Measurements from ENCODE around the gene UNKL.

UNKL gene

GRCh38 chr16:1452530-1452929 is 38.0 kb upstream of the UNKL start:
- Histone ChIP-seq H3K4me1 (ENCODE audit: control insufficient read depth, insufficient read depth, low read length) (no peaks in the 10 kb centered on the region), H3K27me3 (ENCODE audit: control insufficient read depth, insufficient read depth, low read length) (no peaks in the 10 kb centered on the region), H3K36me3 (ENCODE audit: control insufficient read depth, insufficient read depth, low read length) (no peaks in the 10 kb centered on the region), H3K9me3 (ENCODE audit: control insufficient read depth, low read length) (no peaks in the 10 kb centered on the region), H3K9ac (ENCODE audit: low read length) (no peak overlapping the region), H3K4me3 (ENCODE audit: low read length) (no peak overlapping the region)

DNA sequence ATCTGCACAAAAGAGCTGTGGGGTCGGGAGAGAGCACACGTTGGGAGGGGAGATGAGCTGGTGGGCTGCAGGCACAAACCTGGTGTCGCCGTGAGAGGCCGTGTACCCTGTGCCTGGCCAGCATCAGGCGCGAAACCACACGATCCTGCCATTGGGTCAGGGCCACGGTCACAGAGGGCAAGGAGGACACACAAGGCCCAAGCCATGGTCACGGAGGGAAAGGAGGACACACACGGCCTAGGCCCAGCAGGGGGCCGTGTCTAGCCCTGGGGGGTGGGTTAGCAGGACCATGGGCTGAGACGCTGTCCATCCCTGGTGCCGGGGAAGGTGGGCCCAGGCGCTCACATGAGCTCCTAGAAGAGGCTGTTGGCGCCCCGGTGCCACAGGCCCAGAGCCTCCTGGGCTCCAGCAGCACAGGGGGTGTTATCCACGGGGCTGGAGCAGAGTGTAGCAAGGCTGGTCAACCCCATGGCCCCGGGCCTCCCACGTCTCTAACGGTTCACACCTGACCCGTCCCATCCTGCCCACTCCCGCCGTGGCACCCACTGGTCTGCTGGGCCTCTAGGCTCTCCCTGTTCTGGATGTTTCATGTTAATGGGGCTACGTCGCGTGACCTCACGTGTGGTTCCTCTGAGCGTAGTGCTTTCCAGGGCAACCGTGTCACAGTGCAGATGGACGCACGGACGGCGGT is 37.3 kb upstream of the UNKL start:
- no peaks in the 10 kb centered on the region for H3K4me1 ChIP-seq (ENCODE audit: control insufficient read depth, insufficient read depth, low read length)
- no peaks in the 10 kb centered on the region for H3K36me3 ChIP-seq (ENCODE audit: control insufficient read depth, insufficient read depth, low read length)
- no peak overlapping the region for H3K4me3 ChIP-seq (ENCODE audit: low read length)
- H3K9me3 ChIP-seq (ENCODE audit: control insufficient read depth, low read length), result no peaks in the 10 kb centered on the region
- no peaks in the 10 kb centered on the region for H3K27me3 ChIP-seq (ENCODE audit: control insufficient read depth, insufficient read depth, low read length)
- no peak overlapping the region for H3K9ac ChIP-seq (ENCODE audit: low read length)

DNA sequence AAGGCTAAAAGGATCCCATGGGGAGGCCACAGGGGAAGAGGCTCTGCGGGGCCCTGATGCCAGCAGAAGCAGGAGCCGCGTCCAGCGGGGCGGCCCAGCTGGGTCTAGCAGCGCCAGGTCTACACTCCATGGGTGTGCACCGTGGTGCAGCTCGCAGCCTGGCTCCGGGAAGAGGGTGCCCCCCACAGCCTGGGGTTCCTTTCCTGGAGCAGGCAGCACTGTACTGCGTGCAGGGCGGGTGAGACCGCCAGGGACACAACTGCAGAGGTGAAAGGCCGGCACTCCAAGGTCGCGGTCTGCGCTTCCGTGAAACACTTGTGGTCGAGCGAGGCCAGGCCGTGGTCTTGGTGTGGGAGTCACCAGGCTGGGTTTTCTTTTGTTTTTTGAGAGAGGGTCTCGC is 36.3 kb upstream of the UNKL start:
- H3K36me3 ChIP-seq (ENCODE audit: control insufficient read depth, insufficient read depth, low read length), result no peaks in the 10 kb centered on the region
- no peaks in the 10 kb centered on the region for H3K4me1 ChIP-seq (ENCODE audit: control insufficient read depth, insufficient read depth, low read length)
- no peak overlapping the region for H3K4me3 ChIP-seq (ENCODE audit: low read length)
- H3K27me3 ChIP-seq (ENCODE audit: control insufficient read depth, insufficient read depth, low read length), result no peaks in the 10 kb centered on the region
- no peak overlapping the region for H3K9ac ChIP-seq (ENCODE audit: low read length)
- H3K9me3 ChIP-seq (ENCODE audit: control insufficient read depth, low read length), result no peaks in the 10 kb centered on the region

DNA sequence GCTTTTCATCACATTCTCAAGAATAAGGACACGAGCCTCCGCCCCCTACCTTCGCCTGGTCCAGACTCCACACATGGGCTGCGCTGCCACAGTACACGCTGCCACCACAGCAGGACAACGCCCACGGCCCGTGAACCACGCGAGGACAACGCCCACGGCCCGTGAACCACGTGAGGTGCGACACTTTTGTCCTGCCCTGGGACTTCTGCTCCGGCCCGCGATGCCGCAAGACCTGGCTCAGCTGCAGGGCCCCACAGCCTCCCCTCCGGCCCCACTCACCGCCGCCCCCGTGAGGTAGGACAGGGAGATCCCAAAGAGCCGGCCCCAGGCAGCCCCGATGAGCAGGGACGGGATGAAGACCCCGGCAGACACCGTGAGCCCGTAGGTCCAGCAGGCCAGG is 35.7 kb upstream of the UNKL start:
- Histone ChIP-seq H3K36me3 (ENCODE audit: control insufficient read depth, insufficient read depth, low read length) (no peaks in the 10 kb centered on the region), H3K9ac (ENCODE audit: low read length) (no peak overlapping the region), H3K9me3 (ENCODE audit: control insufficient read depth, low read length) (no peaks in the 10 kb centered on the region), H3K27me3 (ENCODE audit: control insufficient read depth, insufficient read depth, low read length) (no peaks in the 10 kb centered on the region), H3K4me3 (ENCODE audit: low read length) (no peak overlapping the region), H3K4me1 (ENCODE audit: control insufficient read depth, insufficient read depth, low read length) (no peaks in the 10 kb centered on the region)

- Histone ChIP-seq H3K4me3 (ENCODE audit: low read length) (no peak overlapping the region), H3K36me3 (ENCODE audit: control insufficient read depth, insufficient read depth, low read length) (no peaks in the 10 kb centered on the region), H3K27me3 (ENCODE audit: control insufficient read depth, insufficient read depth, low read length) (no peaks in the 10 kb centered on the region), H3K9me3 (ENCODE audit: control insufficient read depth, low read length) (no peaks in the 10 kb centered on the region), H3K4me1 (ENCODE audit: control insufficient read depth, insufficient read depth, low read length) (no peaks in the 10 kb centered on the region), H3K9ac (ENCODE audit: low read length) (no peak overlapping the region)
Observed at GRCh38 chr16:1449201-1449788, 34.8 kb upstream of the UNKL start.

GRCh38 chr16:1448536-1449116 is 34.1 kb upstream of the UNKL start:
- no peaks in the 10 kb centered on the region for H3K4me1 ChIP-seq (ENCODE audit: control insufficient read depth, insufficient read depth, low read length)
- H3K4me3 ChIP-seq (ENCODE audit: low read length), result no peak overlapping the region
- H3K9me3 ChIP-seq (ENCODE audit: control insufficient read depth, low read length), result no peaks in the 10 kb centered on the region
- H3K27me3 ChIP-seq (ENCODE audit: control insufficient read depth, insufficient read depth, low read length), result no peaks in the 10 kb centered on the region
- no peak overlapping the region for H3K9ac ChIP-seq (ENCODE audit: low read length)
- H3K36me3 ChIP-seq (ENCODE audit: control insufficient read depth, insufficient read depth, low read length), result no peaks in the 10 kb centered on the region

GRCh38 chr16:1447965-1448364 is 33.5 kb upstream of the UNKL start:
- Histone ChIP-seq H3K27me3 (ENCODE audit: control insufficient read depth, insufficient read depth, low read length) (no peaks in the 10 kb centered on the region), H3K9me3 (ENCODE audit: control insufficient read depth, low read length) (no peaks in the 10 kb centered on the region), H3K4me3 (ENCODE audit: low read length) (no peak overlapping the region), H3K4me1 (ENCODE audit: control insufficient read depth, insufficient read depth, low read length) (no peaks in the 10 kb centered on the region), H3K9ac (ENCODE audit: low read length) (no peak overlapping the region), H3K36me3 (ENCODE audit: control insufficient read depth, insufficient read depth, low read length) (no peaks in the 10 kb centered on the region)

- Histone ChIP-seq H3K36me3 (ENCODE audit: control insufficient read depth, insufficient read depth, low read length) (no peaks in the 10 kb centered on the region), H3K4me3 (ENCODE audit: low read length) (no peak overlapping the region), H3K9ac (ENCODE audit: low read length) (no peak overlapping the region), H3K4me1 (ENCODE audit: control insufficient read depth, insufficient read depth, low read length) (no peaks in the 10 kb centered on the region), H3K27me3 (ENCODE audit: control insufficient read depth, insufficient read depth, low read length) (no peaks in the 10 kb centered on the region), H3K9me3 (ENCODE audit: control insufficient read depth, low read length) (no peaks in the 10 kb centered on the region)
Observed at GRCh38 chr16:1446296-1447080, 32.0 kb upstream of the UNKL start.

GRCh38 chr16:1445518-1446203 is 31.2 kb upstream of the UNKL start:
- no peaks in the 10 kb centered on the region for H3K9me3 ChIP-seq (ENCODE audit: control insufficient read depth, low read length)
- H3K36me3 ChIP-seq (ENCODE audit: control insufficient read depth, insufficient read depth, low read length), result no peaks in the 10 kb centered on the region
- H3K4me1 ChIP-seq (ENCODE audit: control insufficient read depth, insufficient read depth, low read length), result no peaks in the 10 kb centered on the region
- no peak overlapping the region for H3K9ac ChIP-seq (ENCODE audit: low read length)
- no peak overlapping the region for H3K4me3 ChIP-seq (ENCODE audit: low read length)
- H3K27me3 ChIP-seq (ENCODE audit: control insufficient read depth, insufficient read depth, low read length), result no peaks in the 10 kb centered on the region

DNA sequence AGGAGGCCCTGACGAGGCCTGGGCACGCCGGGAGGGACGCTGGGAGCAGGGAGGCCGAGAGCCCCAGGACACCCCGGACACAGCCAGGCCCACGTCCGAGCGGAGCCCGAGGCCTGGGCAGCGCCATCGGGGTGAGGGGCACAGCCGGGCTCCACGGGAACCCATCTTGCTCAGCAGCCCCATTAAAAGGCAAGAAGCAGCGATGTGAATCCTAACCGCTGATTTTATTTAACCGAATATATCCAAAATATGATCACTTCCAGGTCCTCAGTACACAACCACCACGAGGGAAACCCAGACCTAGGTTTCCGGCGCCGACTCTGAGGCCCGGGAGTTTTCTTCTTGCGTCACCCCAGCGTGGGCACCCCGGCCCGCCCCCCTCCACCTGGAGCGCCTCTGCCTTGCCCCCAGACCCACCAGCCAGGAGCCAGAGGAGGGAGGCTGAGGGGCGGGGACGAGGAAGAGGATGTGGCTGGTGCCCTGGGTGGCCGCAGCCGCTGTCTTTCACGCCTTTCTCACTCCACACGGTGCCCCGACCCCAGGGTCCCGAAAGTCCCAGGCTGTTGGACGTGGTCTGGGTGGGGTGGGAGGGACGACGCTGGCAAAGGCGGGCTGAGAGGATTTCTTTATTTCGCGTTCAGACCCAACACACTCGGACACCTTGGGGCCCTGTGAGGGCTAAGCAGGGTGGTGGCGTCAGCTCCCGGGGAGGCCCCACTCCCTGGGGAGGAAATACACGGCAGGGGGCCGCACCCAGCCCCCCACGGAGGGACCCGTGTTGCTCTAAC is 30.4 kb upstream of the UNKL start:
- no peak overlapping the region for H3K9ac ChIP-seq (ENCODE audit: low read length)
- H3K9me3 ChIP-seq (ENCODE audit: control insufficient read depth, low read length), result no peaks in the 10 kb centered on the region
- no peaks in the 10 kb centered on the region for H3K4me1 ChIP-seq (ENCODE audit: control insufficient read depth, insufficient read depth, low read length)
- H3K4me3 ChIP-seq (ENCODE audit: low read length), result no peak overlapping the region
- no peaks in the 10 kb centered on the region for H3K36me3 ChIP-seq (ENCODE audit: control insufficient read depth, insufficient read depth, low read length)
- H3K27me3 ChIP-seq (ENCODE audit: control insufficient read depth, insufficient read depth, low read length), result no peaks in the 10 kb centered on the region

DNA sequence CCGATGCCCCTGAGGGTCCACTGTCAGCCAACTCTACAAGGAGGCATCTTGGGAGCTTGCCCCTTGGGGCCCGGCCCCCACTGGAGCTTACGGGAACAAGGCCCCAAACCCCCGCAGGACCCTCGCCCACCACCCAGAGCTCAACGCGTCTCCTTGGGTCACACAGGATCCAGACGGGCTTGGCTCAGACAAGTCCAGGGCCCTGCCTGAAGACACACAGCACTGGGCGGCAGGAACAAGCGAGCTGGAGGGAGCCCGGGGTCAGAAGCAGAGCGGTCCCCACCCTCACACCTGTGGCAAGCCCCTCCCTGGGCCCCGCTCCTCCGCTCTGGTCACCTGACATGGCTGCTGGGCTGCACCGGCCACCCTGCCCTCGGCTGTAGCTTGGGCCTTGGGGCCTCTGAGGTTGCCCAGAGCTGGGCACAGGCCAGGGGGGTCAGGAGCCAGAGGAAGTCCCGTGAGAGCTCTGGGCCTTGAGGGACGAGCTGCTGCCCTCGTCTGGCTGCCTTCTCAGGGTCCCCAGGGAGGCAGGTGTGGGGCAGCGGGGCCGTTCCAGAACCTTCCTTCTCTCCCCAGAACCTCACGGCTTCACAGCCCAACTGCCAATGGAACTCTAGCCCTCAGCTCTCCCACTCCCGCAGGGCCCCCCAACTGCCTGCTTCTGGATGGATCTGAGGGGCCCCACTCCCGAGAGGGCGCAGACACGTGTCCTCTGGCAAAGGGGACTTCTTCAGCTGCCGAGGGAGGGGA is 29.7 kb upstream of the UNKL start, which contains the start of gene CCDC154:
CCDC154 (minus strand) TSS at position 577 of the 750 bp plus-strand sequence; CDS start at position 343, 234 bp downstream.
- Histone ChIP-seq H3K9ac (ENCODE audit: low read length) (no peak within 1 kb of the TSS), H3K4me1 (ENCODE audit: control insufficient read depth, insufficient read depth, low read length) (no peaks in the 10 kb centered on the region), H3K4me3 (ENCODE audit: low read length) (no peak within 1 kb of the TSS), H3K27me3 (ENCODE audit: control insufficient read depth, insufficient read depth, low read length) (no peaks in the 10 kb centered on the region), H3K9me3 (ENCODE audit: control insufficient read depth, low read length) (no peaks in the 10 kb centered on the region), H3K36me3 (ENCODE audit: control insufficient read depth, insufficient read depth, low read length) (no peaks in the 10 kb centered on the region)
